CD4-positive, alpha-beta T cell (primary cell): ENCODE results near the gene FAM174C. TPM values are rescaled to one million over a fixed set of nuclear protein-coding genes. Genes with fewer than 3 reads are reported as not detected.

Source experiments
- ATAC-seq: fragments of 200-7000 bp; cut with Tn5 transposase; one replicate; pipeline ENCODE4 v1.10.0; 2022; ENCODE audit warnings: mild to moderate bottlenecking; ENCODE audit not compliant: poor library complexity
- CTCF ChIA-PET: fragments of 350-600 bp; sonication (Branson Sonifier 250); formaldehyde crosslinking; loops from one replicate; lab custom pipeline; 2021; ENCODE audit warnings: antibody characterized with exemption, inconsistent platforms; lab: Charles Lee
- POLR2A ChIA-PET: fragments of 350-600 bp; sonication (Branson Sonifier 250); formaldehyde crosslinking; loops from one replicate; lab custom pipeline; 2021; ENCODE audit warnings: antibody characterized with exemption, inconsistent platforms; lab: Charles Lee
- DNase-seq, 14 experiments: peaks; one replicate each; pipeline ENCODE4 v3.0.0-alpha.2; 2013 to 2020; ENCODE audit warnings: mixed read lengths in 2 of 14
- H3K27ac ChIP-seq, 2 donors: one replicate each; pipeline versions ENCODE4 v1.5.1 to v1.7.0; 2013; ENCODE audit warnings: low read length in 2 of 2, low read depth in 1 of 2, mild to moderate bottlenecking in 1 of 2
- H3K27me3 ChIP-seq, 2 experiments: 1 replicate in 1 of 2; 2 replicates in 1 of 2; pipeline versions ENCODE4 v1.6.1 to v1.7.0; 2013; ENCODE audit warnings: low read length in 2 of 2, control low read depth in 1 of 2, mild to moderate bottlenecking in 1 of 2, moderate library complexity in 1 of 2; ENCODE audit not compliant: insufficient read depth in 2 of 2, control insufficient read depth in 1 of 2
- H3K36me3 ChIP-seq: one replicate; pipeline ENCODE4 v1.6.1; 2013; ENCODE audit warnings: low read length, control low read depth; ENCODE audit not compliant: insufficient read depth
- H3K4me1 ChIP-seq: one replicate; pipeline ENCODE4 v1.6.1; 2013; ENCODE audit warnings: low read length, control low read depth; ENCODE audit not compliant: insufficient read depth
- H3K4me3 ChIP-seq: one replicate; pipeline ENCODE4 v1.5.1; 2013; ENCODE audit warnings: mild to moderate bottlenecking, low read length, moderate library complexity
- H3K9me3 ChIP-seq, 2 experiments: 1 replicate in 1 of 2; 2 replicates in 1 of 2; pipeline versions ENCODE4 v1.6.1 to v1.7.0; 2013; ENCODE audit warnings: low read length in 2 of 2, mild to moderate bottlenecking in 2 of 2, control low read depth in 1 of 2, moderate library complexity in 1 of 2; ENCODE audit not compliant: control insufficient read depth in 1 of 2, insufficient read depth in 1 of 2
- H3K27ac Mint-ChIP-seq: one replicate; pipeline ENCODE4 v1.8.0; 2020; ENCODE audit warnings: mixed read lengths
- H3K27me3 Mint-ChIP-seq: one replicate; pipeline ENCODE4 v1.8.0; 2021; ENCODE audit warnings: mixed read lengths
- H3K36me3 Mint-ChIP-seq: one replicate; pipeline ENCODE4 v1.8.0; 2021; ENCODE audit warnings: low read depth, mixed read lengths
- H3K4me1 Mint-ChIP-seq: one replicate; pipeline ENCODE4 v1.8.0; 2021; ENCODE audit warnings: low read depth, mixed read lengths
- H3K4me3 Mint-ChIP-seq: one replicate; pipeline ENCODE4 v1.8.0; 2020; ENCODE audit warnings: mild to moderate bottlenecking, mixed read lengths
- H3K9me3 Mint-ChIP-seq: one replicate; pipeline ENCODE4 v1.8.0; 2020; ENCODE audit warnings: mixed read lengths
- CTCF ChIP-seq: fragments of 200-600 bp; IDR thresholded peaks from one replicate; pipeline ENCODE4 v1.8.0; 2022; ENCODE audit warnings: antibody characterized with exemption, mild to moderate bottlenecking
- intact Hi-C, 2 experiments: fragments of 100-400 bp; cut with DNase I in 1 of 2; cut with micrococcal nuclease in 1 of 2; formaldehyde crosslinking; loops; one replicate each; pipeline versions ENCODE4 v1.15.1 to v1.9.0; 2023 to 2025; cut with DNase I, micrococcal nuclease
- total RNA-seq, 174 experiments: library from RNA in 2 of 174; stranded (reverse) in 2 of 174; gene quantifications; one replicate each; pipeline ENCODE4 v1.2.3 and lab custom pipeline; 2021 to 2026

Gene FAM174C
- total RNA-seq, 2 experiments from 2014 or later = 32.0 to 38.3 TPM

GRCh38 chr19:1309977-1310852 lies 34.9 kb downstream of the FAM174C start:
- intact Hi-C loops = no loop called here
- peaks cover 3 to 5% of the 10 kb centered on the region in 2 experiments for H3K27me3 ChIP-seq
- no peak for DNase-seq
- no peak for TF ChIP-seq CTCF
- no peaks in the 10 kb centered on the region for H3K4me1 Mint-ChIP-seq
- peaks cover under 1% of the 10 kb centered on the region for H3K4me1 ChIP-seq
- no peaks in the 10 kb centered on the region for H3K36me3 ChIP-seq
- H3K4me3 ChIP-seq = no peak overlapping the region
- ATAC-seq = no peak
- no peak overlapping the region for H3K27ac ChIP-seq
- H3K9me3 Mint-ChIP-seq = no peaks in the 10 kb centered on the region
- no peaks in the 10 kb centered on the region for H3K36me3 Mint-ChIP-seq
- H3K27me3 Mint-ChIP-seq = no peaks in the 10 kb centered on the region
- POLR2A ChIA-PET = no interaction called here
- peaks cover 0 to 8% of the 10 kb centered on the region in 2 experiments for H3K9me3 ChIP-seq
- CTCF ChIA-PET = no interaction called here
- H3K27ac Mint-ChIP-seq = no peak overlapping the region
- no peak overlapping the region for H3K4me3 Mint-ChIP-seq

- H3K4me3 ChIP-seq = no peak overlapping the region
- no peak overlapping the region for H3K27ac Mint-ChIP-seq
- intact Hi-C loops = no loop called here
- no peaks in the 10 kb centered on the region for H3K36me3 ChIP-seq
- H3K4me3 Mint-ChIP-seq = no peak overlapping the region
- H3K9me3 ChIP-seq = peaks cover 0 to 12% of the 10 kb centered on the region in 2 experiments
- no peak for DNase-seq
- CTCF ChIA-PET = no interaction called here
- H3K4me1 Mint-ChIP-seq = no peaks in the 10 kb centered on the region
- no peak for TF ChIP-seq CTCF
- H3K36me3 Mint-ChIP-seq = no peaks in the 10 kb centered on the region
- peaks cover 9% of the 10 kb centered on the region in 2 experiments for H3K27me3 ChIP-seq
- H3K4me1 ChIP-seq = peaks cover 5% of the 10 kb centered on the region
- POLR2A ChIA-PET = no interaction called here
- no peaks in the 10 kb centered on the region for H3K9me3 Mint-ChIP-seq
- ATAC-seq = no peak
- H3K27me3 Mint-ChIP-seq = no peaks in the 10 kb centered on the region
- no peak overlapping the region for H3K27ac ChIP-seq
These were observed 35.5 kb downstream of the FAM174C start for GRCh38 chr19:1310853-1311180.

- DNase-seq = no peak
- intact Hi-C loops = no loop called here
- POLR2A ChIA-PET = no interaction called here
- Histone ChIP-seq H3K9me3 (peaks cover 0 to 20% of the 10 kb centered on the region in 2 experiments), H3K4me1 (peaks cover 13% of the 10 kb centered on the region), H3K27me3 (peaks cover 15 to 16% of the 10 kb centered on the region in 2 experiments), H3K4me3 (no peak overlapping the region), H3K36me3 (no peaks in the 10 kb centered on the region), H3K27ac (no peak overlapping the region)
- no peak for TF ChIP-seq CTCF
- CTCF ChIA-PET = no interaction called here
- Mint-ChIP-seq H3K27ac (no peak overlapping the region), H3K4me1 (no peaks in the 10 kb centered on the region), H3K4me3 (no peak overlapping the region), H3K9me3 (no peaks in the 10 kb centered on the region), H3K27me3 (no peaks in the 10 kb centered on the region), H3K36me3 (no peaks in the 10 kb centered on the region)
- ATAC-seq = no peak
These were observed 36.3 kb downstream of the FAM174C start for GRCh38 chr19:1311543-1312091.
